NCI-H2227 treated with DMSO at 0.1 percent for 48 hours (cell line): ENCODE measurements around the gene MCTP1.

Experiments used
- DNase-seq: peaks from one replicate; lab custom pipeline; 2025; lab: John Stamatoyannopoulos, UW

MCTP1 gene

DNA sequence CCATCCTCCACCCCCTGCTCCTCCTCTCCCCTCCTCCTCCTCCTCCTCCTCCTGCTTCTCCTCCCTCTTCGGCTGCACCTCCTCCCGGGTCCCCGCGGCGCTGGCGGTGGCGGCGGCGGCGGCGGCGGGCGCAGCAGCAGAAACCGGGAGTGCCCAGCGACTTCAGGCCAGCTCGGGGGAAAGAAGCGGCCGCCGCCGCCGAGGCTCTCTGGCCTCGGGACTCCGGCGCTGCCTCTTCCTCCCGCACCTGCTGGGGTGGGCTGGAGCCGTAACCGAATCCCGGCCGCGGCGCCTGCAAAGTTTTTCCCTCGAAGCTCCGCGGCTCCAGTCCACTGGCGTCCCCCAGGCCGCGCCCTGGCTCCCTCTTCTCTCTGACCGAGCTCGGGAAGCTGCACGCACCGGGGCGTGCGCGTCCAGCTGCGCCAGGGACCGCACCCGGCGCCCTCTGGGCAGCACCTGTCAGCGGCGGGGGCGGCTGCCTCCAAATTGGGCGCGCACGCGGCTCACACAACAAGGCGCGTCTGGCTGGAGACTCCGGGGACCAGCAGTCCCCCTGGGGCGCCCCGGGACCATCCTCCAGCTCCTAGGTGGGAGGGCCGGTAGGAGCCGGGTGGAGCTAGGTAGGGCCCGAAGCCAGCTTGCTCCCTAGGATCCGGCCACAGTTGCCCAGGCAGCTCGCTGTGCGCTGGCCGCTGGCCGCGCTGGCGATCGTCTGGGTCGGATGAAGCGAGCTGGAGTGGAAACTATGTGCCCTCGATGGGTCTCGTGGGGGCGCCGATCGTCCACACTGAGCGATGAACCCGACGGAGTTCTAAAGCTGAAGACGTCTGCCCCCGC is at the start of gene MCTP1:
Gene MCTP1, minus strand, starts transcription at position 523 of the 837 bp plus-strand sequence.
- peak; percentile 48 for DNase-seq

DNA sequence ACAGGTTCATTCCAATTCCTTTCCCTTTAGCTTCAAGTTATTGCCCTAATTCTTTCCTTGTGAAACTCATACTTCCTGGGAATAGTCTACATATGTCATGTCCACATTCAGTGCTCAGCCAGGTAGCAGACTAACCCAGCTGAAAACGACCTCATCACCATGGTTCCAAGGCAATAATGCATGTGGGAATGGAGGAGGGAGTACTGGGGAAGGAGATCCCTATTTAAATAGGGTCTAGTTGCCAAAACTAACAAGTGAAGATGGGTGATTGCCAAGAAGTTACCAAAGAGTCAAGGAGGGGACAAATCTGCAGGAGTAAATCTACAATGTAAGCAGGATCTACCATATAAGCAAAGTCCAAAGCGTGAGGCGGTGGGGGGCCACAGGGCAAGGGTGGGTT is 47.3 kb upstream of the MCTP1 start:
- DNase-seq: no peak

DNA sequence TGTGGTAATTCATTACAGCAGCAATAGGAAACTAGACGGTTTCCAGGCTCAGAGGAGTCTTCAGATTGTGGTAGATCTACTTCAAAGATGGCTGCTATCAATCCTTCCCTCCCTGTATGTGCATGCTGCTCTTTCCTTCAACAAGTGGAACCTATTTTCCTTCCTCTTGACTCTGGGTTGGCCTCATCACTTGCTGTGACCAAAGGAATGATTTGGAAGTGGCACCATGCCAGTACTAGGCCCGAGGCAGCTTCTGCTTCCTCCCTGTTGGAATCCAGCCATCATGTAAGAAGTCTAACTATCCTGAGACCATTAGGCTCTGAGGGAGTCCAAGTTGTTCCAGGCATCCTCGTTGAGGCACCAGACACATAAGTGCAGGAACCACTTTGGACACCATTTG is 46.5 kb upstream of the MCTP1 start:
- no peak for DNase-seq

DNA sequence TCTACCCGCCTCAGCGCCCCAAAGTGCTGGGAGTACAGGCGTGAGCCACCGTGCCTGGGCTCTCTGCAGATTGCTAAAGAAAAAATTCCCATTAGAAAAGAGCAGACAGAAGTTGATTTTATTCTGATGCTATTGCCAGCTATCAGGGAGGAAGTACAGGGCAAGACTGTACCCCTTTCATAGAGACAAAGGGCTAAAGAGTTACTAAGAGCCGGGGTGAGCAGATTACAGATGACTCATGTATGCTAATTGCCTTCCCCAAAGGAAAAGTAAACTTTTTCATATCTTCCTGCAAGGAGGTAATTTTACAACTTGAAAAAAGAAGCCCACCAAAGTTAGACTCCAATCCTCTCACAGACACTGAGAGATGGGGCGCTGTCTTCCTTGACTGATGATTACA is 42.3 kb upstream of the MCTP1 start:
- no peak for DNase-seq

DNA sequence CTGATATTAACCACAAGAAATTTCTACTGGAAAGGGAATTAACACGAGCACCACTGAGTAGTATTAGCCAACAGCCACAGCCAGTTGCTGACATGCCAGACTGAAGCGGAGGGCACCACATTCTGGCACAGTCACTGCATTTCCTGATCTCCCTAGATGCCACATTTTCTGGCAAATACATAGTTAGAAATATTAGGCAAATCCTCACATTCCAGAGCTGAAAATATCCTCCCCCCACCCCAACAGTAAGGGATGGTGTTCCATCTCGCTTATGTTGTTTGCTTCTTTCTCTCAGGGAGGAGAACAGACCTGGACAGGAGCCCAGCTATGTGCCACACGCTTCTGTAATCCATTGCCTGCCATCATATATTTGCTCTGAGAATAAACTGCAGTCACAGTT is 32.8 kb upstream of the MCTP1 start:
- no peak for DNase-seq

DNA sequence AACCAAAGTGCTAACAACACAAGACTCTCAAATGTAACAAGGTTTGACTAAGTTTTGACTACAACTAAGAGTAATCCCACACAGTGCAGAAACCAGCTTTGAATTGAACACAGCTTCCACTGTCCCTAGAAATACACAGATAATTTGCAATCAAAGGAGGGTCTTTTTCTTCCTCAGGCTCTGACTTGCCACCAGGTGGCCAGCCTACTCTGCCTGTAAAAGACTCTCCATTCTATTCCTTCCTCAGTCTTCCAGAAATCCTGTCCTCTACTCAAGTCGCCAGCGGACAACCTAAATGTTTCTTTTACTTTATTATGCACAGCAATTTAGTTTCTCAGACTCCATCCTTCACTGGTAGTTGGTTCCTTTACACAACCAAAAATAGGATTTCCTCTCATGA is 32.2 kb upstream of the MCTP1 start:
- DNase-seq: no peak

DNA sequence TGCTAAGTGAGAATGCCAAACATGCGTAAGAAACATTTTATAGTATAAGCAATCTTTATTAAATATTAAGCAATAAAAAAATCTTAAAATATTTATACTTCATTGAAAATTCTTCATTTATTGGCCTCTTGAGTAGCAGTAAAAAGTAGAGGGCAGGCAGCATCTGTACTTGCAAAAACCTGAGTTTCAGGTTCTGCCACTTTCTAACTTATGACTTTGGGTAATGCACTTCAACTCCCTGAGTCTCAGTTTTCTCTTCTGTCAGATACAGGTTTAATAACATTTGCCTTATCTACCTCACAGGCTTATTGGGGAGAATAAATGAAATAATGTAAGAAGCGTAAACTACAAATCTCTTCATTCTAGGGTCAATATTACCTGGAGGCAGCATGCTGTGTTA is 19.8 kb upstream of the MCTP1 start:
- no peak for DNase-seq

DNA sequence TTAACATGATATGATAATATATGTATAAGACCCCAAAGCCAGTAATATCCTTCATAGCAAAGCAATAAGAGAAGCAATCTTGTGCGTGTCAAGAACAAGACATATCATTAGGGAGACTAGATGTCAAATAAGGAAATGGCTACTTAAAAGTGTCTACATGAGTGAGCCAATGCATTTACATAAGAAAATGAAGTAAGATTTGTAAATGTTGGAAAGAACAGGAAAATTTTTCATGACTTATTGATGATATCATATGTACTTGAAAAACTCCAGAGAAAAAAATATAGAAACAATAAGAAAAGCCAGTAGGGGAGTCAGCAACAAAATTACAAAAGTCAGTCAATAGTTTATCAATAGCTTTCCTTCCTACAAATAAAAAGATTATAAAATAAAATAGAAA is 13.8 kb upstream of the MCTP1 start:
- DNase-seq: no peak

DNA sequence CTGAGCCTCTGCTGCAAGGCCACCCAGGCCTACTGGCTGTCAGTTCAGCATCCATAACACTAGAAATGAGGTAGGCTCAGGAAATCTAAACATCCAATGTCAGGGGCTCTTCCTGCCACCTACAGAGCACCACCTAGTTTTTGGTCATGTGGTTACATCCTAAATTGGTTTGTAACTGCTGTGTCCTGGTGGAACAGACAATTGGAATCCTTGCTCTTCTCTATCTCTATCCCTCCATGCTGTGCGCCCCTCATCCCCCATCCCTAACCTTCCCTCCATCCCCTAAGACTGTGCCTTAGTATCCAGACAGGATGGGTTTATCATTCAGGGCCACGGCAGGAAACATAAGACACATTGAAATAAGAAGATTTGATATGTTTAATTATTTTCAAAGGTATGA is 11.4 kb upstream of the MCTP1 start:
- DNase-seq: no peak

DNA sequence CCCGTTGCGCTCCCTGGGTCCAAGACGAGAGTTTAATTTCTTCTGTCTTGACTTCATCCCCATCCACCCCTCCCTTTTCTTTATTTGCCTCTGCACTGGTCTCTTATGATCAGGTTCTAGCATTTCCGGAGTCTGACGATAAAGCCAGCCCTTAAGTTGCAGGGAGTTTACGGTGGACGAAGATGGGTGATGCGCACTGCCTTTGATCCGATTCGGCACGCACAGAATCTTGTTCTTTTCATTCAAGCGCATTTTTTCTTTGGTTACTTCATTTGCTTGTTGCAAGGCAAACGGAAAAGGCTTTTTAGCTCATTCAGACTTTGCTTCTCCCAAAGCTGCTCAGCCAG is 488 bp upstream of the MCTP1 start:
- peak; percentile 28 for DNase-seq

DNA sequence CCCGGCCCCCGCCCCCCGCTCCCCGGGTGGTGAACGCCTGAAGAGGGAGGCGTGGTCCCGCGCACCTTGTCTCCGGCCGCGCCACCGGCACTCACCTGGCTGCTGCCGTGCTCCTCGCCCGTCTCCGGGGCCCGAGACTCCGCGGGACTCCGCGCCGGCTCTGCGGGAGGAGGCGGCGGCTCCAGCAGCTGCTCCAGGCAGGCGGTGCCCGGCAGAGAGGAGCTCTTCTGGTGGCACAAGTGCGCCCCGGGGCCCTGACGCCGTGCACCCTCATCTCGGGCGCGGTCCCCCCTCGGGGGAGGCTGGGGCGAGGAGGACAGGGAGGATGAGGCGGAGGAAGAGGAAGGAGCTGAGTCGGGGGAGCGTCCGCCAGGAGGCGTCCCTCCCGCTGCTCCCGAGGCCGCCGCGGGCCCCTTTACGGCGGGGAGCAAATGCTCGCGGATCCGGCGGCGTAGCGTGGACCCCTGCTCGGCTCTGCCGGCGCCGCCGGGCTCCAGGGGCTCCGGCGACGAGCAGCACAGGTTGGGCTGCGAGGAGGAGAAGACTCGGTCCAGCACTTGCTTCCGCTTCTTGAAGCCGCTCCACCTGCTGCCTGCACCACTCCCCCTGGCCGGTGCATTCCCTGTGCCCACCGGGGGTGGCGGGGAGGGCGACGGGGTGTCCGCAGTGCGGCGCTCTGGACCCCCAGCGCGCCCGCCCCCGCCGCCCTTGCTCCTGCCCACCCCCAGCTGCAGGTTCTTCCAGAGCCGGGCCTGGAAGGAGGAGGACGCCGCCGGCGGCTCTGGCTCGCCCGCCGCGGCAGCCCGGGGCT is 928 bp downstream of the MCTP1 start:
- DNase-seq: peak; percentile 48

DNA sequence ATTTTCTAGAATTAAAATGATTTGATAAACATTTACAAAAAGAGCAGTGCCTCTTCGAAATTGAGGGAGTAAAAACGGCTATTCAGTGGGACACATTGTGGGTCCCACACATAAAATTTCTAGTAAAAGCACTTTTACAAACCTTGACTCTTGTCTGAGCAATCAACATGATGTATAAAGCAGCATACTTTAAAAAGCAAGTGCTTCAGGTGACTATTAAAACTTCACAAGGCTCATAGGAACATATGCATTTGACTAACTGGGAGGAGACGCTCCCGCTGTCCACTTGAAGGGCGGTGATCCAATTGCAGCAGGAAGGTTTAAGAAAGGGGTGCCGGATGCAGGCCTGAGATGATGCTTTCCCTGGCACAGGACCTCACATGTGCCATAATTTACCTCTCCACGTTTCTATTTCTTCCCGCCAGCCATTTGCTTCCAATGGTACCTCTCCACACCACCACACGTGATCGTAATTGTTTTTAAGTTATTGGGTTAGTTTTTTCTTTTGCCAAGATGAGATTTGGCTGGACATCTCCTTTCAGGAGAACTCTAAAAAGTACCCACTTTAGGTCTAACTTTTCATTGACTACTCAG is 1.8 kb downstream of the MCTP1 start:
- peak; percentile 62 for DNase-seq

DNA sequence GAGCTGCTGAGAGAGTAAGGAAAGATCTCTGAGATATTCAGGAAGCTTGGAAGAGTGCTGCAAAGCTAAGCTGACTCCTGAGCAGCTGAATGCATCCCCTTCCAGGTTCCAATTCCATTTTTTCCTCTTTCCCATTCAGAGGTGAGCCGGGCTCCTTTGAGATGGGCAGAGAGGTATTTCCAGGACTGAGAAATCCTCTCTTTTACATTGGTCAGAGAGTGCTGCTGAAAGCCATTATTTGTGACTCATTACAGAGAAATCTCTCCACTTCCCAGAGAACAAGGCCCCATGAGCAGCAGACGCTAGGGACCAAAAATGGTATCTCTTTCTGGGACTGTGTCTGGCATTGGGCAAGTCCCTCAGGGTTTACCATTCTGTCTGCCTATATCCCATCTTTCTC is 3.7 kb downstream of the MCTP1 start:
- peak; percentile 54 for DNase-seq

DNA sequence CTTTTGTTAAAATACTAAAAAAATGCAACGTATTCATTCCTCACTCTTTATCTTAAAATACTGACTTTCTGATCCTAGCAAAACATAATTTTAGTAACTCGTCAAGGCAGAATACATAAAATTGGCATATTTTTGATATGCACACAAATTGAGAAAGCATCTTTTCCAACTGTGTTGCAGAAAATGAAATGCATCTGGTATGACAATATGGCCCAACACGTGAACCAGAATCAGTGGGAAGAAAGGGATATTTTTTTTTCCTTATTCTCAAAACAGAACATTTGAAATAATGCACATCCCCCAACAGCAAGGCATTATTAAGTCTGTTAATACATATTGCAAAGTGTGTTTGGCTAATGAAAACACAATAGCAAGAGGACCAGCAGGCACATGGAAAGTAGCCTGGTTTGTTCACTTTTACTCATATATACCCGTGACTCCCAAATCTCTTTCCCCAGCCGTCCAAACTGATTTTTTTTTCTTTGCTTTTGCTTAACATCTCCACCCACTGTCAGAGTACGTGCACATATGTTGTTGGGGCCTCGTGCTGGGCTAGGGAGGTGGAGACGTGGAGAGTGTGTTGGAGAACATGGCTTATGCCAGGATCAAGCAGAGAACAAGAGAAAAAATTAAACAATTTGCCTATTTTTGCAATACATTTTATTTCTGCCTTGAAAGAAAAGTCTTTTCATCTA is 4.3 kb downstream of the MCTP1 start:
- peak; percentile 54 for DNase-seq

DNA sequence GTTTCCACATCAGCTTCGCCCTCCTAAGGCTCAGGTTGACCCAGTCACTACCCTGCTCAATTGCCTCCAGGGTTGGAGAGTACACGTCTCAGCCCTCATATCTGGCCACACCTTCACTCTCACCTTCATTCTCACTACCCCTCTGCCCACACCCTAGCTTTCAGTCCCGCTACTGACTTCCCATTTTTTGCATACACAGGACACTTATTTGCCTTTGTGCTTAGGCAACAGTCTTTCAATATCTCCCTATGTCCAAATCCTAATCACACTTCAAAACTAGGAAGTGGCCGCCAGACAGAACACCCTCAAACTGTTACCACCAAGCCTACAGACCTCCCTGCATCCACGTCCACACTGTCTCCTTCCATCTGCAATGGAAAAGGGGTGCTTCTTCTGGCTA is 10.9 kb downstream of the MCTP1 start:
- DNase-seq: no peak

DNA sequence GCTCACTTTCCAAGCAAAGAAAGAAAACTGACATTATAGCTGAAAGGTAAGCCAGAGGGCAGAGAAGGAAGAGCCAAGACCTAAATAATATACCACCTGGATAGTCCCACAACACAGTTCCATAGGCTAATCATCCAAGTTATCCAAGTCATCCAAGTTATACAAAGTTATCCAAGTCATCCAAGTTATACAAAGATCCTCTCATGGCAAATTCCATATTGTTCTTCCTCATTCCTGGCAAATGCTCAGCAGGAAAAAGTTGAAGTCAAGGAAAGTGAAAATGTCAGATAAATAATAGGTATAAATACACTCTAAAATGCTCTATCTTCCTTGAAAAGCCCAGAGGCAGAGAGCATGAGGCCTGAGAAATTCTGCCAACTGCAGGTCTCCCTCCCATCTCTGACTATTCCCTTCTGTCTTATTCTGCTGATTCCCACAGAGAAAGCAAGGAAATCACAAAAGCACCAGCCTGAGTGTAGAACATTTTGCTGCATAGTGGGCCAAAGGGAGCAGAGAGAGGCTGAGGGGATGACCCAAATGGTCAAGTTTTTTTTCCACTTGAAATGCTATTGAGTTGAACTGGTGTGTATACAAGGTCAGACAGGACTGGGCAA is 12.5 kb downstream of the MCTP1 start:
- no peak for DNase-seq

DNA sequence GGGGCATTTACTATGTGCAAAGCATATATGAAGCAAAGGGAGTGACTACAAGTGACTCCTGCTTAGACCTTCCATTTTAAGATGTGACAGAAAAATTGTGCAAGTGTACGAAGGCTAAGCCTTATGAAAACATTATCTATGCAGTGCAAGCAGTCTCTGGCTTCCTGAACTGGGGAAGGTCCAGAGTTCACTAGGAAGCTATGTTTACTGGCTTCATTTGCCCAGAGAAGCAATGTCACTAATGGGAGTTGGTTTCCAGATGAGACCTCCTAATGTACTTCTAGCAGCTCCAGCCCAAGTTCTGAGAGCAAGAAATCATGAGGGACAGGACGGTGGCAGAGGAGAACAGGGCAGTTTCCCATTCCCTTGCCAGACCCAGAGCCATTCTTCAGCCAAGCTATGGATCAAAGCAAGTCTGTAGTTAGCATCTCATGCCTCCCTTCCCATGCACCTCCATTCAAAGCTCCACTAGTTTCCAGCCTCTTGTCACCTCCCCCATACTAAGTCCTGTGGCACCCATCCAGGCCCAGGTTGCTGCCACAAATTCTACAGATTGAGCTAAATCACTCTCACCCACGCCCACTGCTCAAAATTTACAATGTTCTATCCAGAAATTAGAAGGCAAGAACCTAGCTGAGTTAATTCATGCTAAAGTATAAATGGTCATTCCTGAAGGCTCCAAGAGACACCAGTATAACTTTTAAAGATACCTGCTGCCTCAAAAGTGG is 21.8 kb downstream of the MCTP1 start:
- DNase-seq: no peak

DNA sequence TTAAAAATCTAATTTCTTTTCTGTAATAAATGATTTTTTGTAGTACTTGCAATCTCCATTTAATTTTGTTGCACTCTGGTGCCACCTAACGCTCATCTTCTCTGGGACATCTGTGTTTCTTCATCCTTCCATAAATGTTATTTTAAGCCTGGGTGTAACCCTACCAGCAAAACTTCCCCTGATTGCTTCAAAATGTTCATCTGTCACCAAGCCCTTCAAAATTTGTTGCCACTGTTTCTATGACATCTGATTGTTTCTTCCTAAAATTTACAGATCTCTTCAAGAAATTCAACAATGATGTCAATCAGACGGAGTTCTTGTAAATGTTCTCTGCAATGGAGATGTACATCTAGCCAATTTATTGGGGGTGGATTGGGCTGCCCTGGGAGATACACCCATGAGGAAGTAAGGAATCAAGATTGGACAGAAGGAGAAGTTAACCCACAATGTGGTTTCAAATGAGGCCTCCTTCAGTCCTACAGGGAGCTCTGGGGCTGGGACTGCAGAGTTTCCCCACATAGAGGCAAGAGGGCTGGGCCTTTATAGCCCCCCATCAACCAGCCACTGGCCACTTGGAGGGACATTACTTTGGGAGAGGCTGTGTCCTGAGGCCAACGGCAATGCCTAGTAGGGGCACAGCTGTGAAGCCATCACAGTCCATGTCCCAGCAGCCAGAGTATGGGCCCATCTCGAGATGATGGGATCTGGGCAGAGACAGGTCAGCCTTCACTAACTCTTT is 23.3 kb downstream of the MCTP1 start:
- DNase-seq: peak; percentile 9

DNA sequence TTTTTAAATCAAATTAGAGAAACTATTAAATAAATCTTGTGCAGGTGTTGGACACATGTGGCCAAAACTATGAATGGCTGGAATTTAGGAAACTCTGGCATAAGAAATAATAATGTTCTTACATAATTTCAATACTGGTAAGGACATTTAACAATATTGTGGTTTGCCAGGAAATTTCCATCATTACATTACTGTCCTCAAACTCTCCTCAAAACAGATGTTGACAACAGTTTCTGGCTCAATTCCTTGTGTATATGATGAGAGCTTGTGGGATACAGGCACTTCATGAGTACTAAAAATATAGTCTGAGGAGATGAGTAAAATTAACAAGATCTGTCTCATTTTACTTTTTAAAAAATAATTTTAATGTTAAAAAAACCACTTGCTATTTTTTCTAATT is 27.9 kb downstream of the MCTP1 start:
- DNase-seq: no peak

DNA sequence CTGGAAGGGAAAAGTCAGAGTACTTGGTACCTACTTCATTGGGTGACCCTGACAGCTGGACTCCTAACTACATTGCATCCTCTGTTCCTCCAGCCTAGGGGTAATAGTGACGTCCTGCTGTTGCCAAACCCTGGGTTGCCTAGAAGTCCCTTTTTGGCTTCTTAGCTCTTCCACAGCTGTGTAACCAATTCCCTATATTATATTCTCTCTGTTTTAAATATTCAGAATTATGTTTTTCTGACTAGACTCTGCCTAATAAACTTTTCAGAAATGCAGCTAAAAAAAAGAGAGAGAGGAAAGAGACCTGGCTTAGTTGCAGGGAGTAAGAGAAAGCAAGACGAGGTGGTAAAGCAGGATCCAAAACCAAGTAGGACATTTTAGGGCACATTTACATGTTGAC is 28.4 kb downstream of the MCTP1 start:
- DNase-seq: no peak

DNA sequence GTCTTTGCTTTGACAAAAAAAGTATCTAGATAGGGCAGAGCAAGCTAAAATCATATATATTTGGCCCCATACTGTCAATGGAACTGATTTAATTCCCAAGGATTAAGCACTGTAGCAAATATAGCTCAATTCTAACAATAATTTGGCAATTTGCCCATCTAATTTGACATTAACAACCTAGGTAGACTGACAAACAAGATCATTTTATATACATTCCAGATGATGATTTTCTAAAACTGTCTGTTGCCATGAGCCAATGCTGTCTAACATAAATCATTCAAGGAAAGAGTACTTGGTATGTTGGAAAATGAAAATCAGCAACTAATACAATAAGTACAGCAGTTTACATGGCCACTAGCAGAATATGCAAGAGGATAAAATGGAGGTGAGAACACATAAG is 32.1 kb downstream of the MCTP1 start:
- no peak for DNase-seq
